ENCODE data around the gene RNF151. TPM values are rescaled to one million over a fixed set of nuclear protein-coding genes. Genes with fewer than 3 reads are reported as not detected.

Gene RNF151
- total and polyA plus RNA-seq, 2 of the 13 experiments (the other 11 are each of a cell fraction or from before 2014, with no cell fraction given) = not detected

DNA sequence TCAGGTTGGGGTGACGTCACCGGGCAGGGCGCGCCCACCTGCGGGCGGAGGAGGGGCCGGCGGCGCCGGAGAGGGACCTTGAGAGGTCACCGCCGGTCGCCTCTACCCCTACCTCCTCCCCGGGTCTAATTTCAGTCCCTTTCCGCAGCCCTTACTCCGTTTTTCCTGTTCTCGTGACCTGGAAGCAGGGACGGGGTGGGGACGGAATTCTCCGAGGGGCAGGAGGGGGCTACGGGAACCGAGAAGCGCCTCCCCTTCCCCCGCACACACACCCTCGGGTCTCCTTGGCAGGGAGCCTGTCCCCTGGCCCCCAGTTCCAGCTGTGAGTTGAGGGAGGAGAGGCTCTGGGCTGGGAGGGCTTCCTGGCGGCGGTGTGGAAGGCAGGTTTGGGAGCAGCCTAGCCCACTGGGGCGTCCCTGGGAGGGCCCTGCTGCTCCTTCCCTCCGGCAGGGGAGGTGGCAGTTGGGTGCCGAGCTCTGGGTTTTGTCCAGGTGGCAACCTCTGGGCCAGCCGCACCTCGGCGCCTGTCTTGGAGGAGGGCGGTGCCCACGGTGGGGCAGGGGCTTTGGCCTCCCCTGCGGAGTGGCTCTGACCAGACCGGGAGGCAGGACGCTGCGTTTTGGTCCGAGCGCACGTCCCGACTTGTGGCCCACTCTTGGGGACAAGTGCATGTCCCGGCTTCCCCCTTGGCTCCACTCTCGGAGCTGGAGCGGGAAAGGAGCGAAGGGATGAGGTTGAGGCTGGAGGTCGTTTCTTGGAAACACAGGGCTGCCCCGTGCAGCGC, 23.9 kb downstream of the RNF151 start (continued):
- TF ChIP-seq, protein P1, sequence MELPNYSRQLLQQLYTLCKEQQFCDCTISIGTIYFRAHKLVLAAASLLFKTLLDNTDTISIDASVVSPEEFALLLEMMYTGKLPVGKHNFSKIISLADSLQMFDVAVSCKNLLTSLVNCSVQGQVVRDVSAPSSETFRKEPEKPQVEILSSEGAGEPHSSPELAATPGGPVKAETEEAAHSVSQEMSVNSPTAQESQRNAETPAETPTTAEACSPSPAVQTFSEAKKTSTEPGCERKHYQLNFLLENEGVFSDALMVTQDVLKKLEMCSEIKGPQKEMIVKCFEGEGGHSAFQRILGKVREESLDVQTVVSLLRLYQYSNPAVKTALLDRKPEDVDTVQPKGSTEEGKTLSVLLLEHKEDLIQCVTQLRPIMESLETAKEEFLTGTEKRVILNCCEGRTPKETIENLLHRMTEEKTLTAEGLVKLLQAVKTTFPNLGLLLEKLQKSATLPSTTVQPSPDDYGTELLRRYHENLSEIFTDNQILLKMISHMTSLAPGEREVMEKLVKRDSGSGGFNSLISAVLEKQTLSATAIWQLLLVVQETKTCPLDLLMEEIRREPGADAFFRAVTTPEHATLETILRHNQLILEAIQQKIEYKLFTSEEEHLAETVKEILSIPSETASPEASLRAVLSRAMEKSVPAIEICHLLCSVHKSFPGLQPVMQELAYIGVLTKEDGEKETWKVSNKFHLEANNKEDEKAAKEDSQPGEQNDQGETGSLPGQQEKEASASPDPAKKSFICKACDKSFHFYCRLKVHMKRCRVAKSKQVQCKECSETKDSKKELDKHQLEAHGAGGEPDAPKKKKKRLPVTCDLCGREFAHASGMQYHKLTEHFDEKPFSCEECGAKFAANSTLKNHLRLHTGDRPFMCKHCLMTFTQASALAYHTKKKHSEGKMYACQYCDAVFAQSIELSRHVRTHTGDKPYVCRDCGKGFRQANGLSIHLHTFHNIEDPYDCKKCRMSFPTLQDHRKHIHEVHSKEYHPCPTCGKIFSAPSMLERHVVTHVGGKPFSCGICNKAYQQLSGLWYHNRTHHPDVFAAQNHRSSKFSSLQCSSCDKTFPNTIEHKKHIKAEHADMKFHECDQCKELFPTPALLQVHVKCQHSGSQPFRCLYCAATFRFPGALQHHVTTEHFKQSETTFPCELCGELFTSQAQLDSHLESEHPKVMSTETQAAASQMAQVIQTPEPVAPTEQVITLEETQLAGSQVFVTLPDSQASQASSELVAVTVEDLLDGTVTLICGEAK (IDR thresholded peaks at IDR 0.05) = no peak
- TF ChIP-seq, protein P1 (CRISPR knock-in tag; IDR thresholded peaks at IDR 0.05) = no peak
- TF ChIP-seq REXO4 (CRISPR knock-in tag; IDR thresholded peaks at IDR 0.05; ENCODE audit: borderline replicate concordance) = no peak
- TF ChIP-seq, protein P2, sequence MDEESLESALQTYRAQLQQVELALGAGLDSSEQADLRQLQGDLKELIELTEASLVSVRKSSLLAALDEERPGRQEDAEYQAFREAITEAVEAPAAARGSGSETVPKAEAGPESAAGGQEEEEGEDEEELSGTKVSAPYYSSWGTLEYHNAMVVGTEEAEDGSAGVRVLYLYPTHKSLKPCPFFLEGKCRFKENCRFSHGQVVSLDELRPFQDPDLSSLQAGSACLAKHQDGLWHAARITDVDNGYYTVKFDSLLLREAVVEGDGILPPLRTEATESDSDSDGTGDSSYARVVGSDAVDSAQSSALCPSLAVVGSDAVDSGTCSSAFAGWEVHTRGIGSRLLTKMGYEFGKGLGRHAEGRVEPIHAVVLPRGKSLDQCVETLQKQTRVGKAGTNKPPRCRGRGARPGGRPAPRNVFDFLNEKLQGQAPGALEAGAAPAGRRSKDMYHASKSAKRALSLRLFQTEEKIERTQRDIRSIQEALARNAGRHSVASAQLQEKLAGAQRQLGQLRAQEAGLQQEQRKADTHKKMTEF (CRISPR knock-in tag; IDR thresholded peaks at IDR 0.05) = 0 out of 2 replicates have a peak, but pooled peaks have one; percentile 18
- peak; percentile 4; the same call in 1 of the 2 replicates for TF ChIP-seq SP4 (CRISPR knock-in tag; IDR thresholded peaks at IDR 0.05)
- TF ChIP-seq, protein P3, sequence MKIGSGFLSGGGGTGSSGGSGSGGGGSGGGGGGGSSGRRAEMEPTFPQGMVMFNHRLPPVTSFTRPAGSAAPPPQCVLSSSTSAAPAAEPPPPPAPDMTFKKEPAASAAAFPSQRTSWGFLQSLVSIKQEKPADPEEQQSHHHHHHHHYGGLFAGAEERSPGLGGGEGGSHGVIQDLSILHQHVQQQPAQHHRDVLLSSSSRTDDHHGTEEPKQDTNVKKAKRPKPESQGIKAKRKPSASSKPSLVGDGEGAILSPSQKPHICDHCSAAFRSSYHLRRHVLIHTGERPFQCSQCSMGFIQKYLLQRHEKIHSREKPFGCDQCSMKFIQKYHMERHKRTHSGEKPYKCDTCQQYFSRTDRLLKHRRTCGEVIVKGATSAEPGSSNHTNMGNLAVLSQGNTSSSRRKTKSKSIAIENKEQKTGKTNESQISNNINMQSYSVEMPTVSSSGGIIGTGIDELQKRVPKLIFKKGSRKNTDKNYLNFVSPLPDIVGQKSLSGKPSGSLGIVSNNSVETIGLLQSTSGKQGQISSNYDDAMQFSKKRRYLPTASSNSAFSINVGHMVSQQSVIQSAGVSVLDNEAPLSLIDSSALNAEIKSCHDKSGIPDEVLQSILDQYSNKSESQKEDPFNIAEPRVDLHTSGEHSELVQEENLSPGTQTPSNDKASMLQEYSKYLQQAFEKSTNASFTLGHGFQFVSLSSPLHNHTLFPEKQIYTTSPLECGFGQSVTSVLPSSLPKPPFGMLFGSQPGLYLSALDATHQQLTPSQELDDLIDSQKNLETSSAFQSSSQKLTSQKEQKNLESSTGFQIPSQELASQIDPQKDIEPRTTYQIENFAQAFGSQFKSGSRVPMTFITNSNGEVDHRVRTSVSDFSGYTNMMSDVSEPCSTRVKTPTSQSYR (CRISPR knock-in tag; IDR thresholded peaks at IDR 0.05; ENCODE audit: borderline replicate concordance) = peak; percentile 60; the same call in 1 of the 2 replicates
- no peak for TF ChIP-seq MIXL1 (CRISPR knock-in tag; IDR thresholded peaks at IDR 0.05)
- TF ChIP-seq ZNF333 (CRISPR knock-in tag; IDR thresholded peaks at IDR 0.05; ENCODE audit: borderline replicate concordance) = no peak
- TF ChIP-seq ZKSCAN1 (IDR thresholded peaks at IDR 0.05; ENCODE audit: low read length) = no peak
- no peak for TF ChIP-seq ZBTB3 (CRISPR knock-in tag; IDR thresholded peaks at IDR 0.05; ENCODE audit: borderline replicate concordance, low read depth)
- no peak for TF ChIP-seq ZNF614 (CRISPR knock-in tag; IDR thresholded peaks at IDR 0.05; ENCODE audit: borderline replicate concordance)
- no peak for TF ChIP-seq GABPA (IDR thresholded peaks at IDR 0.05; ENCODE audit: low read depth, low read length)
- no peak for TF ChIP-seq GABPA (CRISPR knock-in tag; IDR thresholded peaks at IDR 0.05; ENCODE audit: low read depth)
- no peak for TF ChIP-seq MXI1 (IDR thresholded peaks at IDR 0.05; ENCODE audit: borderline replicate concordance, low read depth, low read length)
- no peak for TF ChIP-seq NONO (IDR thresholded peaks at IDR 0.05)
- no peak for TF ChIP-seq NONO (CRISPR knock-in tag; conservative IDR thresholded peaks at IDR 0.05)
- no peak for TF ChIP-seq ISL2 (CRISPR knock-in tag; IDR thresholded peaks at IDR 0.05)
- TF ChIP-seq SMARCE1 (IDR thresholded peaks at IDR 0.05; ENCODE audit: borderline replicate concordance) = no peak

All from HepG2 (cell line).